Right forelimb (tissue), 1 donor: Measurements from ENCODE around the gene PCNX3.
"Not testable (repeated sequence)": the region's sequence is repeated elsewhere in the genome, so short reads cannot be mapped to it uniquely, and the experiment has no call there.

Experiments used
- DNase-seq: peaks from one replicate; pipeline ENCODE4 v3.0.0-alpha.2; 2018

Gene PCNX3

DNA sequence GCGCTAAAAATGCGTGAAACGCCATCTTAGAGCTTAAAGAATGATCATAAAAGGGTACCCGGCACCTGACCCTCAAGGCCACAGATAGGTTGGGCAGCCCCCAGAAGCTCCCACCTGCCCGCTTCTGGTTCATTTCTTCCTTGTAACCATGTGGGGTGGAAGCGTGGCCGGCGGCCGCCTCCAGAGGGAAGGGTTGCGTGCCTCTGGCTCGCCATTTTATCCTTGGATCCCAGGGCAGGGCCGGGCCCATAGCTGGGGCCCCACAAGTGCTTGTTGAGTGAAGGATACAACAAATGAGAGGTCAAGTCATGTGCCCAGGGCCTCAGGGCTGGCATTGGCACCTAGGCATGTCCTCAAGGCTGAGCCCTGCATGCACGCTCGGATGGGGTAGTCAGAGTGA, 5.9 kb downstream of the PCNX3 start:
- no peak for DNase-seq

DNA sequence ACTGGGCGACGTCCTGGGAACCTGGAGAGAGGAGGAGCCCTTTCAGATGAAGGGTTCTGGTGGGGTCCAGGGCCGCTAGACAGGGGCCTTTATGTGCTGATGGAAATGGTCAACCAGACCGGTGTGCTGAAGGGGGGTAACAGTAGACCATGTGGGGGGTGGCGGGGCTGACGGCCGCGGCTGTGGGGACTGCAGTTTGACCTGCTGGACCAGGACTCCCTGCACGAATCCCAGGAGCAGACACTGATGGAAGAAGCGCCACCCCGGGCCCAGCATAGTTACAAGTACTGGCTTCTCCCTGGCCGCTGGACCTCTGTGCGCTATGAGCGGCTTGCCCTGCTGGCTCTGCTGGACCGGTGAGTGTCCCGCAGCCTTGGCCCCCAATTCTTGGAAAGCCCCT, 6.4 kb downstream of the PCNX3 start:
- DNase-seq, result no peak

DNA sequence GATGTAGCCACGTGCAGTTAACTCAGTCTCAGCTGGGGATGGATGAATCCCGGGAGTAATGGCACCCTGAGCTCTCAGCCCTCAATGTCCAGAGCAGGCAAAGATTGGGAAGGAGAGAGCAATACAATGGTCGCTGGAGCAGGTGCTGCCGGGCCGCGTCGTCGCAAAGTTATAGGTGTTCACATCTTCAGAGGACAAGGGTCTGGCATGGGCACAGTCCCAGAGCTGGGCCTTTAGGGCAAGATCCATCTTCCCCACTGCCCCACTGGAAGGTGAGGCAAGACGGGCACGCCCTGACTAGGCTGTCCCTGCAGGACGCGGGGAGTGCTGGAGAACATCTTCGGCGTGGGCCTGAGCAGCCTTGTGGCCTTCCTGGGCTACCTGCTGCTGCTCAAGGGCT, 7.6 kb downstream of the PCNX3 start:
- no peak for DNase-seq

DNA sequence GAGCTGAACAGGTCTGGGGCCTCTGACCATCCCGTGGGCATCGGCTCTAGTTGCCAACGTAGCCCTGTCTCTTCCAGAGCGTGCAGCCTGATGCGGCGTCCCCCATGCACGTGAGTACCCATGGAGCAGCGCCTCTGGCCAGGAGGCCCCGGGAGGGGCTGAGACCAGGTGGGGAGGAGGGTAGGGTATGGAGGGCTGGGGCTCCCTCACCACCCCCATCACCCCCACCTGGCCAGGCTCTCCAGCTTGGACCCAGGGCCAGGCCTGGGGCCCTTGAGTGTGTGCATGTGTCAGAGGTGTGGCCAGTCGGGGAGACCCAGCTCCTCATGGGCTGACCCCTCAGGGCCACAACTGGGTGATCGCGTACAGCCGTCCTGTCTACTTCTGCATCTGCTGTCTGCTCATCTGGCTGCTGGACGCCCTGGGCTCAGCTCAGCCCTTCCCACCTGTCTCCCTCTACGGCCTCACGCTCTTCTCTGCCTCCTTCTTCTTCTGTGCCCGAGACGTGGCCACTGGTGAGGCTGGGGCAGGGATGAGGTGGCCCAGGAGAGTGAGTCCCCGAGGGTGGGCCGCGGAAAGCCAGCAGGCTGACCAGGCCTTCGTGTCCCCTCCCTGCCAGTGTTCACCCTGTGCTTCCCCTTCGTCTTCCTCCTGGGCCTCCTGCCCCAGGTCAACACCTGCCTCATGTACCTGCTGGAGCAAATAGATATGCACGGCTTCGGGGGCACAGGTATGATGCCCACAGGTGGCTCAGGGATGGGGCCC, 8.5 kb downstream of the PCNX3 start:
- no peak for DNase-seq

DNA sequence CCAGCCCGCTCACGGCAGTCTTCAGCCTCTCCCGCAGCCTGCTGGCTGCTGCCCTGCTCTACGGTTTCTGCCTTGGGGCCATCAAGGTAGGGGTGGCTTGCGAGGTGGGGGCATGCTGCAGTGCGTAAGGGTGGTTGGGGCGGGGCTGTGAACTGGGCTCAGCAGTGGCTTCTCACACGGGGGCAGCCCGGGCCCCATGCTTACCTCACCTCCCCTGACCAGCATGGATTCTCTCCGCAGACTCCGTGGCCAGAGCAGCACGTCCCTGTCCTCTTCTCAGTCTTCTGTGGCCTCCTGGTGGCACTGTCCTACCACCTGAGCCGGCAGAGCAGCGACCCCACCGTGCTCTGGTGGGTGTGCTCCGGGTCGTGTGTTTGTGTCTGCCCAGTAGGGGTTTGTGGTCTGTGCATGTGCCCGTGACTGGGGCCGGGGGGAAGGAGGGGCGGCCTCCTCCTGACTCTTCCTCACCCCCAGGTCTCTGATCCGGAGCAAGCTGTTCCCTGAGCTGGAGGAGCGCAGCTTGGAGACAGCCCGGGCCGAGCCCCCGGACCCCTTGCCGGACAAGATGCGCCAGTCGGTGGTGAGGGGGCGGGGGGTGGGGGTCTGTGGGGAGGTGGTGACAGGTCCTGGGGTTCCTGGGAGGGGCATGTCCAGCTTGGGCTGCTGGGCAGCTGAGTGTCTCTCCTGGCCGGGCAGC, 9.5 kb downstream of the PCNX3 start:
- DNase-seq, result no peak

DNA sequence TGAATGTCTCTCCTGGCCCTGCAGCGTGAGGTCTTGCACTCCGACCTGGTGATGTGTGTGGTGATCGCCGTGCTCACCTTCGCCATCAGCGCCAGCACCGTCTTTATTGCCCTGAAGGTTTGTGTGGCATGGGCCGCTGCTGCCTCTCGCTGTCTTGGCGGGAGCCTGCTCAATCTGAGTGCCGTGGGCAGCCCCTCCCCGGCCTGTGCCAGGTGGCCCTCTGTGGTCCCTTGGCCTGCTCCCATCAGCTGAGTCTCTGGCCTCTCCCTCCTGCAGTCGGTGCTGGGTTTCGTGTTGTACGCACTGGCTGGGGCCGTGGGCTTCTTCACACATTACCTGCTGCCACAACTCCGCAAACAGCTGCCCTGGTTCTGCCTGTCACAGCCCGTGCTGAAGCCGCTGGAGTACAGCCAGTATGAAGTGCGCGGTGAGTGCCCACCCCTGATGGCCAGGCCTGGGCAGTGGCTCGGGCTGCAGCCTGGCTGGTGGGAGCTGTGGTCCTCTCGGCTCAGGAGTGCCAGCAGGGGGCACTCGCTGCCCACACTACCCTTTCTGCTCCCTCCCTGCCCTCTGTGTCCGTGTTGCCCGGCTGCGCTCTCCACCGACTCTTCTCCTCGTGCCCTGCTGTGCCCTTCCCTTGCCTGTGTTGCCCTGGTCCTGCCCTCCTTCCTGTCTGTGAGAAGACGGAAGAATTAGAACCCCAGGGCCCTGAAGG, 10.2 kb downstream of the PCNX3 start:
- no peak for DNase-seq

DNA sequence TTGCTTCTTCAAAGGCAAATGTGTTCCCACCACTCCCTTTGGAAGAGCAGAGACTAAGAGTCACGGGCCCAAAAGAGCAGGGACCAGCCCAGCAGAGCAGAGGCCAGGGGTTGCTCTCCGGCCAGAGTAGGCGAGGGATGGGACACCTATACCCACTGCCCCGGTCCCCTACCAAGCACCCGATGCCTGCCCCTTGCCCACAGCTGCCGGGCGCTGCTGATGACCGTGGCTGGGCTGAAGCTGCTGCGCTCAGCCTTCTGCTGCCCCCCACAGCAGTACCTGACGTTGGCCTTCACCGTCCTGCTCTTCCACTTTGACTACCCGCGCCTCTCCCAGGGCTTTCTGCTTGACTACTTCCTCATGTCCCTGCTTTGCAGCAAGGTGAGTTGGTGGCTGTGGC, 11.6 kb downstream of the PCNX3 start:
- DNase-seq, result no peak

DNA sequence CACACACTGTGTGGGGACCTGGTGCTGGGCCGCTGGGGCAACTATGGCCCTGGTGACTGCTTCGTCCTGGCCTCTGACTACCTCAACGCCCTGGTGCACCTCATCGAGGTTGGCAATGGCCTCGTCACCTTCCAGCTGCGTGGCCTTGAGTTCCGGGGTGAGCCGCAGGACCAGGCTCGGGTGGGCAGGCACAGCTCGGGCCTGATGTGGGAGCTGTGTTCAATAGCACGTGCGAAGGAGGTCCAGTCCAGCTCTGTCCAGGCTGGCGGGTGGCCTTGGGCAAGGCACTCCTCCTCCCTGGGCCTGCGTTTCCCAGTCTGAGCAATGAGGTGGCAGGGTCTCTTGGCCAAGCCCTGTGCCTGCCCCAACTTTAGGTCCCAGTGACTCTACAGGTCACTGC, 14.0 kb downstream of the PCNX3 start:
- DNase-seq, result no peak

DNA sequence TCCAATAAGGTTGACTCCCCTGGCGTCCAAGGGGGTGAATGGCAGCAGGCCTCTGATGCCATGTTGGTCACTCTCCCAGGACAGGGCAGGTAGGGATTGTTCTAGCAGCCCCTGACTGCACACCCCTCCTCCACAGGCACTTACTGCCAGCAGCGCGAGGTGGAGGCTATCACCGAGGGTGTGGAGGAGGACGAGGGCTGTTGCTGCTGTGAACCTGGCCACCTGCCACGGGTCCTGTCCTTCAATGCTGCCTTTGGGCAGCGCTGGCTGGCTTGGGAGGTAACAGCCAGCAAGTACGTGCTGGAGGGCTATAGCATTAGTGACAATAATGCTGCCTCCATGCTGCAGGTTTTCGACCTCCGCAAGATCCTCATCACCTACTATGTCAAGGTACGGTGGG, 14.6 kb downstream of the PCNX3 start:
- DNase-seq, result no peak

DNA sequence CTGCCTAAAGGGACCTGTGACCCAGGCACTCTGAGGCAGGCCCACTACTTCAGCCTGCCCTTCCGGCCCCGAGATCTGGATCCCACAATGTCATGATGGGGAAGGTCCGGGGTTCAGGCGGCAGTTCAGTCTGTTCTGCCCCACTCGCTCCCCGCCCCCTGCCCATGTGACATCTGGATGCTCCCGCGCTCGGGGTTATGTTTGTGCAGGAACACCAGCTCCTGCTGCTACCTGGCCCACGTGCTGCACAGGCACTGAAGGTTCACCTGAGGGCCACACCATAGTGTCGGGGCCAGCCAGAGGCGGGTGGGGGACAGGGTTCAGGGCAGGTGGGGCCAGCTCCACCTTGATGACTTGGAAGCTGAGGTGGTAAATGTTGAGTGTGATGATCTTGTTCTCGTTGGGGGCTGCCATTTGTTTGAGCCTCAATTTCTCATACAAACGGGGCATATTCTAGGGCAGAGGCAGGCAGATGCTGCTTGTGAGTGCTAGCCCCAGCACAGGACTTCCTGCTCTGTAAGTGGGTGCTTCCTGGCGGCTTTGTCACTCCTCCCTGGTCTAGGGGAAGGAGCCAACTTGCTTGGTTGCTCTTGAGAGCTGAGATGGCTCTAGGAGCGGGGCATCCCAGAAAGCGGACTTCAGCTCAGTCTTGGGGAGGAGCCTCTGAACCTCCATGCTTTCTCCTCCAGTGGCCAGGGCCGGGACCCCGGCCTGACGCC, 18.0 kb downstream of the PCNX3 start:
- DNase-seq, result no peak

DNA sequence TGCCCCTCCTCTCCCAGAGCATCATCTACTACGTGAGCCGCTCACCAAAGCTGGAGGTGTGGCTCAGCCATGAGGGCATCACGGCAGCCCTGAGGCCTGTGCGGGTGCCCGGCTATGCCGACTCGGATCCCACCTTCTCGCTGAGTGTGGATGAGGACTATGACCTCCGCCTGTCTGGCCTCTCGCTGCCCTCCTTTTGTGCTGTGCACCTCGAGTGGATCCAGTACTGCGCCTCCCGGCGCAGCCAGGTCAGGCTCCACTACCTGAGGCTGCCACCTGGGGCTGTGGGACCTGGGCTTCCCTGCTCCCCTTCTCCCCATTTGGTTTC, 18.5 kb downstream of the PCNX3 start:
- no peak for DNase-seq

DNA sequence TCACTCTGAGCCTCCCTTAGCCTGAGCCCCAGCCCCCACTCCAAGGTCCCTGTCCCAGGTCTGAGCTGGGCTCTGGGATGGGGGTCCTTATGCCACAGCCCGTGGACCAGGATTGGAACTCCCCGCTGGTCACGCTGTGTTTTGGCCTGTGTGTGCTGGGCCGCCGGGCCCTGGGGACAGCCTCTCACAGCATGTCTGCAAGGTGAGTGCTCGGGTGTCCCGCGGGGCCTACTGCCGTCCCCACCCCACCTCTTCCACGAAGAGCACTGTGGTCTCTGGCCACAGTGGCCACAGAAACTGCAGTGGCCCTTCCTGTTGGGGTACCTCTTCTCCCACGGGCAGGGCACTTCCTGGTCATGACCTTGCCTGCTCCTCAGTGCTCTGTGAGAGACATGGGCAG, 18.9 kb downstream of the PCNX3 start:
- DNase-seq, result no peak

DNA sequence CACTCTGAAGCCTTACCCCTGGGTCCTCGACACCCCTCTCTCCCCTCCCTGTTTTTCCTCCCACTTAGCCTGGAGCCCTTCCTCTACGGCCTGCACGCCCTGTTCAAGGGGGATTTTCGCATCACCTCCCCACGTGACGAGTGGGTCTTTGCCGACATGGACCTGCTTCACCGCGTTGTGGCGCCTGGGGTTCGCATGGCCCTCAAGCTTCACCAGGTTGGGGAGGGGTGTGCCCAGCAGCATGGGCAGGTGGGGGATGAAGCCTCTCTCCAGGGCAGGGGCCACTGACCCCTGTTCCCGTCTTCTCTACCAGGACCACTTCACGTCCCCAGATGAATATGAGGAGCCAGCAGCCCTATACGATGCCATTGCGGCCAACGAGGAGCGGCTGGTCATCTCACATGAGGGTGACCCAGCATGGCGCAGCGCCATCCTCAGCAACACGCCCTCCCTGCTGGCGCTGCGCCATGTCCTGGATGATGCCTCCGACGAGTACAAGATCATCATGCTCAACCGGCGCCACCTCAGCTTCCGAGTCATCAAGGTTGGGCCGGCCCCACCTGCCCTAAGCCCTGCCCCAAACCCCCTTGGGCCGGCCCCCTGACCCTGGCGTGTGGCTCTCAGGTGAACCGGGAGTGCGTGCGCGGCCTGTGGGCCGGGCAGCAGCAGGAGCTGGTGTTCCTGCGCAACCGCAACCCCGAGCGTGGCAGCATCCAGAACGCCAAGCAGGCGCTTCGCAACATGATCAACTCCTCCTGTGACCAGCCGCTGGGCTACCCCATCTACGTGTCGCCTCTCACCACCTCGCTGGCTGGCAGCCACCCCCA, 19.5 kb downstream of the PCNX3 start:
- DNase-seq, result no peak

DNA sequence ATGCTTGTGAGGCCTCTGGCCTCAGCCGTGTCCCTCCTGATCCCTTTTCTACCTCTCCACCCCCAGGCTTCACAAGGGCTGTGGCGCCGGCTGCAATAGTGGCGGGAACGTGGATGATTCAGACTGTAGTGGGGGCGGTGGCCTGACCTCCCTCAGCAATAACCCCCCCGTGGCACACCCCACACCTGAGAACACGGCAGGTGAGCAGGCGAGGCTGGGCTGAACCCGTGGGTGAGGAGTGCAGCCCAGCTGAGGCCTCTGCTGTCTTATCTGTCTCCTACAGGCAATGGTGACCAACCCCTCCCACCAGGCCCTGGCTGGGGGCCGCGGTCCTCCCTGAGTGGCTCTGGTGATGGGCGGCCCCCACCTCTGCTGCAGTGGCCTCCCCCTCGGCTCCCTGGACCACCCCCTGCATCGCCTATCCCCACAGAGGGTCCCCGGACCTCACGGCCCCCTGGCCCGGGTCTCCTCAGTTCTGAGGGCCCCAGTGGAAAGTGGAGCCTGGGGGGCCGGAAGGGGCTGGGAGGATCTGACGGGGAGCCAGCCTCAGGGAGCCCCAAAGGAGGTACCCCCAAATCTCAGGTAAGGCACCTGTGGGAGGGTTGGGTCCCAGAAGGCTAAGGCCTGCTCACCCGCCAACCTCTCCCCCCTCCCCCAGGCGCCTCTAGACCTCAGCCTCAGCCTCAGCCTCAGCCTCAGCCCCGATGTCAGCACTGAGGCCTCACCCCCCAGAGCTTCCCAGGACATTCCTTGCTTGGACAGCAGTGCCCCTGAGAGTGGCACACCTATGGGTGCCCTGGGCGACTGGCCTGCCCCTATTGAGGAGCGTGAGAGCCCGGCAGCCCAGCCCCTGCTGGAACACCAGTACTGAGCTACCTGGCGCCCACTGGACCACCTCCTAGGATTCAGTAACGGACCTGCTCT, 20.8 kb downstream of the PCNX3 start:
- DNase-seq, result no peak

DNA sequence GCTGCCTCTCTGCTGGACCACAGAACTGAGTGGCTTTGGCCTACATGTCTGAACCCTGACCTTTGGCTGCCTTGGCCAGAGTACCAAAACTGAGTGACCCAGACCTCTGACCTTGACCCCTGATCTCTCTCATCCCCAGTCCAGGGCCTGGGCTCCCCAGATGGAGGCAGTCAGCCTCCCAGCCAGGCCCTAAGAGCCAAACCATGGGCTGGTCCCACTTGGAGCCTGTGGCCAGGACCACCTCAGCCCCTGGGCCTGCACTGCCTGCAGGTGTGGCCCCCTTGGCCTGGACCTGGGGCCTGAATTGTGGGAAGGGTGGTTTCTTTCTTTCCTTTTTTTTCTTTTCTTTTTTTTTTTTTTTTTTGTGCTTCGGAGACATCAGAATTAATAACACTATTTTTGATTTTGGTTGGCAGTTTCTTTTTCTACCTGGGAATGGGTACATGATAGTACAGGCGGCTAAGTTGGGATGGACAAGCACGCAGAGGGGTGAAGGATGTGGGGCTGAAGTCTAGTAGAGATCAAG, 21.5 kb downstream of the PCNX3 start:
- no peak for DNase-seq

DNA sequence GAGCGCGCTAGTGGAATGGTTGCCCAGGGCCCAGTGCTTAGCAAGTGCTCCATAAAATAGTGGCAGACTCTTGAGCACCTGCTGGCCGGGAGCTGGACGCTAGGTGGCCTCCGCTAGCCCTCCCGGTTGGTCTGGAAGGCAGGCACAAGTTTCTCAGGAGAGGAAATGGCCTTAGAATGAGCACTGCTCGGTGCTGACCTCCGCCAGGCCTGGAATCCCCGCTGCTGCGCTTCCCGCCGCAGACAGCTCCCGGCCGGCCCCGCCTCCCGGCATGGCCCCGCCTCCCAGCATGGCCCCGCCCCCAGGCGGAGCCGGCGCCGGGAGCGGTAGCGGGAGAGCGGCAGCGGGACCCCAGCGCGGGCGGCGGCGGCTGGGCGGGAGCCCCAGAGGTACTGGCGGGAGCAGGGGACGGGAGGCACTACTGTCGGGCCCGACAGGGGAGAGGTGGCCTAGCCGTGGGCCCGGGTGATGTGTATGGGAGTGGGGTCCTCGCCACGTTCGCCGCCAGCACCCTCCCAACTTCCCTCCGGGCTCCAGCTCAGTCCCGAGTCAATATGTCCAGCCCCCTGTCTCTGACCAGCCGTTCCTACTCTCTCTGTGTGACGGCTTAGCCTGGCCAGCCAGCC, 22.3 kb downstream of the PCNX3 start, which contains the start of gene SIPA1:
Gene SIPA1, plus strand, starts transcription at position 308 of the 626 bp plus-strand sequence. CDS start 2,821 bp downstream, outside the sequence.
- DNase-seq, result peak; percentile 86

DNA sequence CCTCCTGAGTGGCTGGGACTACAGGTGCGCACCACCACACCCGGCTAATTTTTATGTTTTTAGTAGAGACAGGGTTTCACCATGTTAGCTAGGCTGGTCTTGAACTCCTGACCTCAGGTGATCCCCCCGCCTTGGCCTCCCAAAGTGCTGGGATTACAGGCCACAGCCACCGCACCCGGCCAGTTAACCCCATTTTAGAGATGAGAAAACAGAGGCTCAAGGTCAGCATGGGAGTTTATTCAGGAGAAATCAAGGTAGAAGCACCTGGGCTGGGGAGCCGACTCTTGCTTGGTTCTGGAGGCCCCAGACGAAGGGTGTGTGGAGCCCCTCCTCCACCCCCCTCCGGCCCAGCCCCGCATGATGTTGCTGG, 23.6 kb downstream of the PCNX3 start:
- not testable (repeated sequence) for DNase-seq

DNA sequence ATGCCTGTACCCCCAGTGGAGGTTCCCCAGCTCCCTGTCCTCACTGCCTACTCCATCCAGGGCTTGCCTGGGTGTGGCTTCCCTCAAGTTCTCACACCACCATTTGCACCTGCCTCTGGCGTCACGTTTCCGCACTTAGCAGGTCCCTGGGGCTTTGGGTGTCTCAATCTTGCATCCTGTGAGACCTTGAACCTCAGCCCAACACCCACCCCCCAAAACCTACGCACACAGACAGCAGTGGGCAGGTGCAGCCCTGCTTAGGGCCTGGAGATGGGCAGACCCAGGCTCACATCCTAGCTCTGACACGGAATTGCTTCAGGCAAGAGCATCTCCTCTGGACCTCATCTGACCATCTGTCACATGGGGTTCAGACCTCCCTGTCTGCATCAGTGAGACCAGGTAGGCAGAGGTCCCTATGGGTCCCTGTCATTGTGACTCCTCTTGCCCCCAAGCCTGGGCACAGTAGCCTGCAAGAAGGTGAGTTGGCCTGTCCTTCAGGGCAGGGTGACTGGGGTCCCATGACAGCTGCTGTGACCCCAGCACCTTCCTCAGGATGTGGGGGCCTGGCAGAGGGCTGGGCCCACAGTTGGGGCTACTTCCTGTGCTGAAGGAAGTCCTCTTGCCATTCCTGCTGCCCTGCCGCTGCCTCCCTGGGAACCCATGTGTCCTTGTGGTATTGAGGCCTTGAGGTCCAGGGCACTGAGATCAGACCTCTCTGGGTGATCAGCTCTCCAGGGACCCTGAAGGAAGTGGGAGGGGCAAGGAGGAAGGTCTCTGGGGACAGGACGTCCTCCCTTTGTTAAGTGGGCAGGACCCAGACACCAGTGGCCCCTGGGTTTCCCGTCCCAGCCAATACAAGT, 24.3 kb downstream of the PCNX3 start:
- DNase-seq, result no peak

DNA sequence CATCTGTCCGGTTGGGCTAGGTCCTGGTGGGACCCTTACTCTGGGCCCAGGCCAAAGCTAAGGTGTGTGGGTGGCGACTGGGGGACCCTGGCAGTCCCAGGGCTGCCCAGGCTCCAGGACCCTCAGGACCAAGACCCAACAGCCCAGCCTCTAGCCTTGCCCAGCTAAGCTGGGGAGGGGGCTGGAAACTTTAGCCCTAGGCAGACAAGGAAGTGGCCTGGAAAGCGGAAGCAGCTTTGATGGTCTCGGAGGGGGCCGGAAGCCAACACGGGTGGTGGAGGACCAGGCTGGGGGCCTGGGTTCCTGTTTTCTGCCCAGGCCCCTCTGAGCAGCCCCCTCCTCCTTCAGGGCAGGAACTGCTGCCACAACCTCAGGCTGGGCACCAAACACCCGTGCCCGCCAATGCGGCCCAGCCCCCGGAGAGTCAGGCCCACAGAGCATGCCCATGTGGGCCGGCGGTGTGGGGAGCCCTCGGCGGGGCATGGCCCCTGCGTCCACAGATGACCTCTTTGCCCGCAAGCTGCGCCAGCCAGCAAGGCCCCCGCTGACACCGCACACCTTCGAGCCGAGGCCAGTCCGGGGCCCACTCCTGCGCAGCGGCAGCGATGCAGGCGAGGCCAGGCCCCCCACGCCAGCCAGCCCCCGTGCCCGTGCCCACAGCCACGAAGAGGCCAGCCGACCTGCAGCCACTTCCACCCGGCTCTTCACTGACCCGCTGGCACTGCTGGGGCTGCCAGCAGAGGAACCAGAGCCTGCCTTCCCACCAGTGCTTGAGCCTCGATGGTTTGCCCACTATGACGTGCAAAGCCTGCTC, 25.1 kb downstream of the PCNX3 start:
- DNase-seq, result no peak
